ENCODE results near the gene CD22.

GRCh38 chr19:35337097-35337983 is 8.4 kb downstream of the CD22 start:
- TF ChIP-seq CTCF (IDR thresholded peaks at IDR 0.05; ENCODE audit: low read depth, low read length) (no peak), POLR2A (IDR thresholded peaks at IDR 0.05; ENCODE audit: extremely low read depth, insufficient read length) (no peak)
- TF ChIP-seq, protein P1, sequence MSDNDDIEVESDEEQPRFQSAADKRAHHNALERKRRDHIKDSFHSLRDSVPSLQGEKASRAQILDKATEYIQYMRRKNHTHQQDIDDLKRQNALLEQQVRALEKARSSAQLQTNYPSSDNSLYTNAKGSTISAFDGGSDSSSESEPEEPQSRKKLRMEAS (IDR thresholded peaks at IDR 0.05; ENCODE audit: low read depth, low read length), result no peak
